ENCODE data around the gene RETSAT.
"Not testable (repeated sequence)": the region's sequence is repeated elsewhere in the genome, so short reads cannot be mapped to it uniquely, and the experiment has no call there.

RETSAT gene

DNA sequence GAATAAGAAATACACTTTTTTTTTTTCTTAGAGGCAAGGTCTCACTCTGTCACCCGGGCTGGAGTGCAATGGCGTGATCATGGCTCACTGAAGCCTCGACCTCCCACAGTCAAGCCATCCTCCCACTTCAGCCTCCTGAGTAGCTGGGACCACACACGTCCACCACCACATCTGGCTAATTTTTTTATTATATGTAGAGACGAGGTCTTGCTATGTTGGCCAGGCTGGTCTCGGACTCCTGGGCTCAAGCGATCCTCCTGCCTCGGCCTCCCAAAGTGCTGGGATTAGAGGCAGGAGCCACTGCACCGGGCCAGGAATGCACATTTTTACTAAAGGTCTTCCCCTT, 28.9 kb downstream of the RETSAT start:
- no peaks in the 10 kb centered on the region for H3K27me3 ChIP-seq (ENCODE audit: insufficient read depth, poor library complexity, severe bottlenecking)
- no peak for DNase-seq (ENCODE audit: low read depth in 1 of 2, low spot score in 1 of 2)
- peak overlapping the region; percentile 78 for H3K4me3 ChIP-seq (replicated peaks; ENCODE audit: insufficient read depth, low read length)
- H3K27ac ChIP-seq (replicated peaks) = peak overlapping the region; percentile 96
- TF ChIP-seq REST (IDR thresholded peaks at IDR 0.05; ENCODE audit: insufficient replicate concordance, low read depth) = no peak
- TF ChIP-seq SPI1 (IDR thresholded peaks at IDR 0.05; ENCODE audit: borderline replicate concordance, low read depth) = no peak
- no peak for TF ChIP-seq POLR2AphosphoS5 (IDR thresholded peaks at IDR 0.05; ENCODE audit: low read depth)
- TF ChIP-seq, protein P1, sequence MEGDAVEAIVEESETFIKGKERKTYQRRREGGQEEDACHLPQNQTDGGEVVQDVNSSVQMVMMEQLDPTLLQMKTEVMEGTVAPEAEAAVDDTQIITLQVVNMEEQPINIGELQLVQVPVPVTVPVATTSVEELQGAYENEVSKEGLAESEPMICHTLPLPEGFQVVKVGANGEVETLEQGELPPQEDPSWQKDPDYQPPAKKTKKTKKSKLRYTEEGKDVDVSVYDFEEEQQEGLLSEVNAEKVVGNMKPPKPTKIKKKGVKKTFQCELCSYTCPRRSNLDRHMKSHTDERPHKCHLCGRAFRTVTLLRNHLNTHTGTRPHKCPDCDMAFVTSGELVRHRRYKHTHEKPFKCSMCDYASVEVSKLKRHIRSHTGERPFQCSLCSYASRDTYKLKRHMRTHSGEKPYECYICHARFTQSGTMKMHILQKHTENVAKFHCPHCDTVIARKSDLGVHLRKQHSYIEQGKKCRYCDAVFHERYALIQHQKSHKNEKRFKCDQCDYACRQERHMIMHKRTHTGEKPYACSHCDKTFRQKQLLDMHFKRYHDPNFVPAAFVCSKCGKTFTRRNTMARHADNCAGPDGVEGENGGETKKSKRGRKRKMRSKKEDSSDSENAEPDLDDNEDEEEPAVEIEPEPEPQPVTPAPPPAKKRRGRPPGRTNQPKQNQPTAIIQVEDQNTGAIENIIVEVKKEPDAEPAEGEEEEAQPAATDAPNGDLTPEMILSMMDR (IDR thresholded peaks at IDR 0.05; ENCODE audit: insufficient read depth, low read length) = no peak
- TF ChIP-seq GABPA (IDR thresholded peaks at IDR 0.05; ENCODE audit: low read depth) = no peak

DNA sequence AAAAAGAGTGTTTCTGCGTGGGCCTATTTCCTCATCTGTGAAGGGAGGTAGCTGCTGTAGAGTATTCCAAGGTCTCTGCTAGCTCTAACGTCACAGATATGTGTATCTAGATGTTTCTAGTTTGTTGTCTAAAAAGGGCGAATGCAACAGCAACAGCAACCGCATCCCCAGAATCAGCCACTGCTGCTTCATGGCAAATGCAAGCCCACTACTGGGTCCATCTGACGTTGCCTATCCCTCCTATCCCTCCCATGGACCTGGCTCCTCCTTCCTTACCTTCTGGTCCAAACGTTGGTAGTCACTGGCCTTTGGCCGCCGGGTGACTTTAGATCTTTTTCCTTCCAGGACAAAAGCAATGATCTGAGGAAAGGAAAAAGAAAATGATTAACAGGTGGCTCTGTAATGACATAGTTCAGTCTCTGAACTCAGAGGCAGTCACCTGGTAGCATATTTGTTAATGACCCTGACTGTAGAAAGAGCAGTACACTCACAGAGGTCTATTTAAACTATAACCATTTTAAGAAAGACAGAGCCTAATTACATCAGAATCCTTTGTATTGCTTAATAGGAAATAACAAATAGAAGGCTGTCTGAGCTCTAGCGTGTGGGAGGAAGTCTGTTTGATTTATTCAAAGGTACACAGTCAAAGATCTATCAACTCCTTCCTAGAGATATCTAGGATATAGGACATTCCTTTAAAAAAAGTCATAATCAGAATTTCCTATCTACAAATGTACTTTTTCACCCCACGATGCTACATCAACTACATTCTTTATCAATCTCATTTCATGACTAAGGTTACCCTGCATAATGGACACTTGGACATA, 29.5 kb downstream of the RETSAT start:
- DNase-seq (ENCODE audit: low read depth in 1 of 2, low spot score in 1 of 2) = no peak
- H3K4me3 ChIP-seq (replicated peaks; ENCODE audit: insufficient read depth, low read length) = peak overlapping the region; percentile 78
- no peaks in the 10 kb centered on the region for H3K27me3 ChIP-seq (ENCODE audit: insufficient read depth, poor library complexity, severe bottlenecking)
- TF ChIP-seq SPI1 (IDR thresholded peaks at IDR 0.05; ENCODE audit: borderline replicate concordance, low read depth) = peak; percentile 76
- TF ChIP-seq, protein P1 (IDR thresholded peaks at IDR 0.05; ENCODE audit: insufficient read depth, low read length) = no peak
- TF ChIP-seq REST (IDR thresholded peaks at IDR 0.05; ENCODE audit: insufficient replicate concordance, low read depth) = no peak
- H3K27ac ChIP-seq (replicated peaks) = 0 out of 2 replicates have a peak overlapping the region, but pooled peaks have one; percentile 2

GRCh38 chr2:85323988-85324367, 30.4 kb downstream of the RETSAT start:
- DNase-seq (ENCODE audit: low read depth in 1 of 2, low spot score in 1 of 2); H3K4me3 ChIP-seq (replicated peaks; ENCODE audit: insufficient read depth, low read length); H3K27ac ChIP-seq (replicated peaks); H3K27me3 ChIP-seq (ENCODE audit: insufficient read depth, poor library complexity, severe bottlenecking): not testable (repeated sequence)

DNA sequence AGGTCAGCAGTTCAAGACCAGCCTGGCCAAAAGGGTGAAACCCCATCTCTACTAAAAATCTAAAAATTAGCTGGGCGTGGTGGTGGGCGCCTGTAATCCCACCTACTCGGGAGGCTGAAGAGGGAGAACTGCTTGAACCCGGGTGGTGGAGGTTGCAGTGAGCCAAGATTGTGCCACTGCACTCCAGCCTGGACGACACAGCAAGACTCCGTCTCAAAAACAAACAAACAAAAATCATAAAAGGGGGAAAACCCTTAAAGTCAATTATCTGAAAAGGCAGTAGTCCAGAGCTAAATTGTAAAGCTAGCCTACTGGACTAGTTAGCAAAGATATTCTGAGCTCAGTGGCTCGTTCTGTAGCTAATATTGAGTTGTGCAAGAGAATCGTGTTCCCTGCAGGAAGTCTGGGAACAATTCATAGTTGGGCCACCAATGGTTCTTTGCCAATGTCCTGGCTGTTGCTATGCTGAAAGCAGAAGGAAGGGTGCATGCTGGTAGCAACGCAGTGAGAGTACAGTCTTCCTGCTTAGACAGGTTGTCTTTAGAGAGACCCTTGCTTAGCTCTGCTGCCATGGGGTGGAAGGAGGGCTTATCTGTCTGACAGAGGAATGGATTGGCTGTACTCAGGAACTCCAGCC, 30.9 kb downstream of the RETSAT start:
- H3K4me3 ChIP-seq (replicated peaks; ENCODE audit: insufficient read depth, low read length) = no peak overlapping the region
- no peak for TF ChIP-seq GABPA (IDR thresholded peaks at IDR 0.05; ENCODE audit: low read depth)
- TF ChIP-seq REST (IDR thresholded peaks at IDR 0.05; ENCODE audit: insufficient replicate concordance, low read depth) = no peak
- TF ChIP-seq, protein P1 (IDR thresholded peaks at IDR 0.05; ENCODE audit: insufficient read depth, low read length) = no peak
- no peak for TF ChIP-seq SPI1 (IDR thresholded peaks at IDR 0.05; ENCODE audit: borderline replicate concordance, low read depth)
- TF ChIP-seq POLR2AphosphoS5 (IDR thresholded peaks at IDR 0.05; ENCODE audit: low read depth) = no peak
- no peak for DNase-seq (ENCODE audit: low read depth in 1 of 2, low spot score in 1 of 2)

More for the DNA sequence above, 30.9 kb downstream of the RETSAT start:
- Histone ChIP-seq H3K27ac (replicated peaks) (no peak overlapping the region), H3K27me3 (ENCODE audit: insufficient read depth, poor library complexity, severe bottlenecking) (no peaks in the 10 kb centered on the region)

Data from HL-60 (cell line).